GM12872 (cell line): ENCODE data around the gene HOXA2.

Experiments
- TF ChIP-seq, protein P1 (sequence below): IDR thresholded peaks from 3 replicates; pipeline ENCODE4 v1.5.1; 2011; ENCODE audit warnings: low read depth, mild to moderate bottlenecking, low read length, moderate library complexity; ENCODE audit not compliant: insufficient read depth

Gene HOXA2

DNA sequence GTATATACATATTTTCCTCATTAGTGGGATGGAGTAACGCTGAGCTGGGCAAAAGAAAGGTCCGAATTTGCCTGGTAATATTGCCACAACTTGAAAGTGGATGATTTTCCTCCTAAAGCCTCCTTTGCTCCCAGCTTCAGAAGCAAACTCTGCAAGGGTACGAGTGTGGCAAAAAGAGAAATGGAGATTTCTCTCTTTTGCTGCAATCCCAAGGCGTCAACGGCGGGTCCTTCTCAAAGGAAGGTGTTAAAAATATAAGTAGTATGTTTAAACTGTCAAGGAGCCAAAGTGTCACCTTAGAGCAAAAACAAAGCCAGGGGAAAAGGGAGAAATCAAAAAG is 12.4 kb upstream of the HOXA2 start:
- TF ChIP-seq, protein P1, sequence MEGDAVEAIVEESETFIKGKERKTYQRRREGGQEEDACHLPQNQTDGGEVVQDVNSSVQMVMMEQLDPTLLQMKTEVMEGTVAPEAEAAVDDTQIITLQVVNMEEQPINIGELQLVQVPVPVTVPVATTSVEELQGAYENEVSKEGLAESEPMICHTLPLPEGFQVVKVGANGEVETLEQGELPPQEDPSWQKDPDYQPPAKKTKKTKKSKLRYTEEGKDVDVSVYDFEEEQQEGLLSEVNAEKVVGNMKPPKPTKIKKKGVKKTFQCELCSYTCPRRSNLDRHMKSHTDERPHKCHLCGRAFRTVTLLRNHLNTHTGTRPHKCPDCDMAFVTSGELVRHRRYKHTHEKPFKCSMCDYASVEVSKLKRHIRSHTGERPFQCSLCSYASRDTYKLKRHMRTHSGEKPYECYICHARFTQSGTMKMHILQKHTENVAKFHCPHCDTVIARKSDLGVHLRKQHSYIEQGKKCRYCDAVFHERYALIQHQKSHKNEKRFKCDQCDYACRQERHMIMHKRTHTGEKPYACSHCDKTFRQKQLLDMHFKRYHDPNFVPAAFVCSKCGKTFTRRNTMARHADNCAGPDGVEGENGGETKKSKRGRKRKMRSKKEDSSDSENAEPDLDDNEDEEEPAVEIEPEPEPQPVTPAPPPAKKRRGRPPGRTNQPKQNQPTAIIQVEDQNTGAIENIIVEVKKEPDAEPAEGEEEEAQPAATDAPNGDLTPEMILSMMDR: no peak

DNA sequence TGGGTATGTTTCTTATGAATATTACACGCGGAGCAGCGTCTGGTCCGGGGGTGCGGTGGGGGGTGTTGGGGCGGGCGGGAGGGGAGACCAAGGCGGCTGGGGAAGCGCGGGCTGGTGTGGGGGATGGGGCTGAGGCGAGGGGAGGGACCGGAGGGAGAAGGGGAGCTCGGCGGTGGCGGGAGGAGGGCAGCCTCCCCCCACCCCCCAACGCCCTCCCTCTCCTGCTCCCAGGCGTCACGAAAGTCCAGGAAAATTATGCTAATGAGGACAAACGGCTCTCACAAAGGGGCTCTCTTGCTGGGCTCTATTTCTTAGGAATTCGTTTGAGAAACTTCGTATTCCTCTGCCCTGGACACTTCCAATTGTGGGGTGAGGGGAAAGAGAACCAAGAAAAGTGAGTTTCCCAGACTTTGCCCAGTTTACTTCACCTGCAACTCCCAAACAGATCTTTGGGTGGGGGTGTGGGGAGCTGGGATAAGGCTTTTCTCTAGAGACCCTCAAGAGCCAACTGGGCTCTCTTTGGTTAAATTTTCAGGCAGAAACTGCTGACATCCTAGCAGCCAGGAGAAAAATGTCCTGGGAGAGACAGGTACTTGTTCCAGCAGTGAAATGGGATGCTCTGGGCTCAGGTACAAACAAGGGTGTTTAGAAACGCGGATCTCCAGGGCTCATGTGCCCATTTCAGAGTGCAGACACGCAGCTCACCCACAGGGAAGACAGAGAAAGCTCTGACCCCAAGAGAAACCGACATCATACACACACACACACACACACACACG is 11.7 kb upstream of the HOXA2 start:
- TF ChIP-seq, protein P1: no peak

DNA sequence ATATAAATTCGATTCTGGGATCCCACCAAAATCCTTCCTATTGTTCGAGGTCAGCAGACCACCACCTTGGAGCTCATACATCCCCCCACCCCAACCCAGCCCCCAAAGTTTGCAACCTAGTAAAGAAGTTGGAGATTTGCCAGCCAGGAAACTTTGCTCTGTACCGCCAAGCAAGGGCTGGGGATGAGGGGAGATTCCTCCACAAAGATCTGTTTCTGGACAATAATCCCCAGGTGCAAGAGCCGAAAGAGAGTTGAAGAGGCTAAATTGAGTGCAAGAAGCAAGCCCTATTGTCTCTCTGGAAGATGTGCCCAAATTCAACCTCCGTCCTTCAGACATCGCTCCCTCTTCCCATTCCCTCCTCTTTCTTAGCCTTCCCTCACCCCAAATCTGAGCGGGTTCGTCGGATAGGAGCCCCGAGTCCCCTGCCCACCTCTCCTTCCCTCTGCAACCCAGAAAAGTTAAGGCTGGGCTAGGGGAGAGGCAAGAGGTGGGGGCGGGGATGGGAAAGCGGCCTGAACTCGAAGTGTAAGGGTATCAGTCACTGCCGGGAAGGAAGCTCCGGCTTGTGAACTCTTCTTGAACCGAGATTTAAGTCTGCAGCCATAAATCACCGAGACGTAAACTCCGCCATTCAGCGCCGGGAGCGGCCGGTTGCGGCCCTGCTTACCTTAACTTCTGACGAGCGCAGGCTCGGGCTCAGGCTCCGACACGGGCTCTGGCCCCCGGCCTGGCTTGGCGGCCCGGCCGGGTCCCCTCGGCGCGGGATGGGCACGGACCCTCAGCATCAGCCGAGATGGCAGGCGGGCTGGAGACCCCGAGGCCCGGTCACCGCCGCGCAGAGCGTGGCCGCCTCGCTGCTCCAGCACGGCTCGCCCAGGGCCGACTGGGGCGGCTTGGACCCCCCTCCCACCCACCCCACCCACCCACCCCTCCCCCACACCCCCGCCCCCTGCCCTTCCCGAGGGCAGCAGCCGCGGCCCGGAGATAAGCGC is 10.8 kb upstream of the HOXA2 start:
- TF ChIP-seq, protein P1: no peak

DNA sequence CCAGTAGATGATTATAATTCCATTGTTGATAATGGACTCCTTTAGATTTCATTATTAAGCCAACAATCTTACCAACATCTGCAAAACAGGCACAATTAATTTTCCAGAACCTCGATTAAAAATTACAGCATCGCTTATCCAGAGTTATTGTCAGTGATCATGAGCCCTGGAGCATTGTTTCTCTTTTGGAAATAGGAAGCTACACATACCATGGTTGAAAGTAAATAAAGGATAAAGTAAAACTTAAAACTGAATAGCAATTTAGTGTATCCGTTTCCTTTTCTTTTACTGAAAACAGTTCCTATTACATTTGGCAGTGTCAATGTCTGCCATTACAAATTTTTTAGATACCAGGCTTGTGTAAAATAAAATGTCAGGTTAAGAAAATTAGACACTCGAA is 9.9 kb upstream of the HOXA2 start:
- TF ChIP-seq, protein P1: no peak

DNA sequence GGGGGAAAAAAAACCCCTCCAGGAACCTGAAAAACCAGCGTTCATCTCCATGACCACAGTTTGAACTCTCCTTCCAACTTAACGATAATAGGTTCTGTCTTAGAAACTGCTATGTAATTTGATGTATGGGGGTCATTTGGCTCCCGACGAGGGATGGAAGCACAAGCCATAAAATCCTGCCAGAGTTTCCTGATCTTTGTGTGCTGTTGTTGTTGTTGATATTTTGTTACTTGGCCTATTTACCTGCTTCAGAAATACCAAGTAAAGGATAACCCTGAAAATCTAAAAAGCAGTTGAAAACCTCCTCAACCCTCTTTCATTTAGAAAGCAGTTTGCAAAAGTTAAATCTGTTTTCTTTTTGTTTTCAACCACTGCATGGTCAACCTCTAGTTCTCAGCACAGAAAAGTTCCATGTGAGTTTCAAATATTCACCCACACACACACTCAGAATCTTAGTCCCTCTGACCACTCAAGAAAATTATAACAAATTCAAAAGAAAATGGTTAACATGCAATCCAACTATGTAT is 9.3 kb upstream of the HOXA2 start:
- TF ChIP-seq, protein P1: no peak

DNA sequence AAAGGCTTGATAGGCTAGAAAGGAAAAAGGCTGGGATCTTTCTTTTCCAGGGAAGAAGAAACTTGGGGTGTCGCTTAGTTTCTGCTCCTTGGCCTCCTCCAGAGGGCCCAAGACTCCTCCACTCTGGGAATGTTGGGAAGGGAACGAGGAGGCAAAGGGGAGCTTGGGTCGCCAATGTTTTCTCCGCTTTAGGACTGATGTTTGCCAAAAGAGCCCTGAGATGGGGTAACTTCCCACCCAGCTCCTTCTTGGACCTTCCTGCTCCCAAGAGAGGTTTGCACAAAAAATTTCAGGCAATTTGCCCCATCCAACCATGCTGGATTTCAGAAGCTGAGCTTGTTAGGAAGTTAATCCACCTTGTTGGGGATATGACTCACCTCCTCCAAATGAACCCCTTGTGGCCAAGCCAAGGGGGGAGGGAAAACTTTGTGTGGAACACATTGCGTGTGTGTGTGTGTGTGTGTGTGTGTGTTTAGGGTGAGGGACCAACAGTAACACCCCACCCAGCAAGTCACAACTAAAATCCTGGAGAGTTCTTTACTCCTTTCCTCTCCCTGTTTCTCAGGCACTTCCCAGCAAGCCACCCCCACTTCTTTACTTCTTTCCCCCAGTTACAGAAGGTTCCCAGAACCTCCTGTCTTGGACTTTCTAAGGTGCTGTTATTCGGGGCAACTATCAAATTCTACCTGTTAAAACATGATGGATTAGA is 8.7 kb upstream of the HOXA2 start:
- TF ChIP-seq, protein P1: no peak
